HepG2 (cell line): ENCODE results near the gene COMP. TPM values are rescaled to one million over a fixed set of nuclear protein-coding genes. Genes with fewer than 3 reads are reported as not detected.
A peak's percentile ranks its signal among the peaks of the same experiment; 100 is the strongest.

Source experiments
- RBM22 ChIP-seq: fragments of 200-400 bp; formaldehyde crosslinking; optimal IDR thresholded peaks from 2 replicates; pipeline ENCODE3; 2017; ENCODE audit warnings: mild to moderate bottlenecking, low read length, moderate library complexity
- SIN3A ChIP-seq: IDR thresholded peaks from 2 replicates; pipeline ENCODE4 v1.6.1; 2011; ENCODE audit warnings: low read depth, mild to moderate bottlenecking, control low read depth, low read length, borderline replicate concordance
- SP1 ChIP-seq, 2 experiments: fragments of 450-650 bp in 1 of 2; sonication (generic) in 1 of 2; formaldehyde crosslinking in 1 of 2; IDR thresholded peaks; 2 replicates each; pipeline versions ENCODE4 v1.4.0 to v1.6.1; 2016 to 2020; ENCODE audit warnings: missing genetic modification reagents in 1 of 2
- TAF1 ChIP-seq: sonication (generic); formaldehyde crosslinking; IDR thresholded peaks from 2 replicates; pipeline ENCODE4 v1.4.0; 2020; ENCODE audit warnings: missing genetic modification reagents
- ZBTB43 ChIP-seq: sonication (generic); formaldehyde crosslinking; conservative IDR thresholded peaks from 2 replicates; pipeline ENCODE4 v1.4.0; 2020; ENCODE audit warnings: missing genetic modification reagents
- ZBTB49 ChIP-seq: sonication (generic); formaldehyde crosslinking; IDR thresholded peaks from 2 replicates; pipeline ENCODE4 v1.4.0; 2020; ENCODE audit warnings: missing genetic modification reagents, borderline replicate concordance
- ZFY ChIP-seq: sonication (generic); formaldehyde crosslinking; IDR thresholded peaks from 2 replicates; pipeline ENCODE4 v1.4.0; 2020; ENCODE audit warnings: missing genetic modification reagents
- ZNF609 ChIP-seq: sonication (generic); formaldehyde crosslinking; IDR thresholded peaks from 2 replicates; pipeline ENCODE4 v1.4.0; 2020; ENCODE audit warnings: mild to moderate bottlenecking, missing genetic modification reagents, borderline replicate concordance
- ZNF670 ChIP-seq: sonication (generic); formaldehyde crosslinking; IDR thresholded peaks from 2 replicates; pipeline ENCODE4 v1.8.0; 2022; ENCODE audit warnings: mild to moderate bottlenecking, missing genetic modification reagents, borderline replicate concordance
- polyA plus RNA-seq, 8 experiments: library from polyadenylated mRNA; depleted of rRNA in 3 of 8; stranded (reverse) in 7 of 8; unstranded in 1 of 8; fragments of >200 nt; fragmentation: Illumina TruSeq in 4 of 8; extraction: Trizol in 4 of 8; gene quantifications; 2 replicates each; pipeline versions ENCODE4 v1.2.1 to v1.2.3, GENCODE V29; 2011 to 2016; ENCODE audit warnings: low read depth in 4 of 8, missing spikeins in 1 of 8, mixed read lengths in 1 of 8; ENCODE audit not compliant: insufficient read depth in 1 of 8
- total RNA-seq, 5 experiments: library from RNA; depleted of rRNA; stranded (reverse); fragments of >200 nt; fragmentation: Illumina TruSeq; extraction: Trizol; gene quantifications; 2 replicates each; pipeline ENCODE4 v1.2.3, GENCODE V29; 2016; ENCODE audit warnings: low read depth in 1 of 5
- TF ChIP-seq, protein P1 (sequence below): sonication (generic); formaldehyde crosslinking; IDR thresholded peaks from 2 replicates; pipeline ENCODE4 v1.8.1; 2023; ENCODE audit warnings: mild to moderate bottlenecking, missing genetic modification reagents, borderline replicate concordance
- TF ChIP-seq, protein P2 (sequence below): sonication (generic); formaldehyde crosslinking; IDR thresholded peaks from 2 replicates; pipeline ENCODE4 v1.8.0; 2023; ENCODE audit warnings: mild to moderate bottlenecking, missing genetic modification reagents
- TF ChIP-seq, protein P3 (sequence below): sonication (generic); formaldehyde crosslinking; IDR thresholded peaks from 2 replicates; pipeline ENCODE4 v1.4.0; 2020; ENCODE audit warnings: mild to moderate bottlenecking, missing genetic modification reagents

COMP gene
- total and polyA plus RNA-seq, 2 of the 13 experiments (the other 11 are each of a cell fraction or from before 2014, with no cell fraction given): 0.04 to 0.13 TPM

DNA sequence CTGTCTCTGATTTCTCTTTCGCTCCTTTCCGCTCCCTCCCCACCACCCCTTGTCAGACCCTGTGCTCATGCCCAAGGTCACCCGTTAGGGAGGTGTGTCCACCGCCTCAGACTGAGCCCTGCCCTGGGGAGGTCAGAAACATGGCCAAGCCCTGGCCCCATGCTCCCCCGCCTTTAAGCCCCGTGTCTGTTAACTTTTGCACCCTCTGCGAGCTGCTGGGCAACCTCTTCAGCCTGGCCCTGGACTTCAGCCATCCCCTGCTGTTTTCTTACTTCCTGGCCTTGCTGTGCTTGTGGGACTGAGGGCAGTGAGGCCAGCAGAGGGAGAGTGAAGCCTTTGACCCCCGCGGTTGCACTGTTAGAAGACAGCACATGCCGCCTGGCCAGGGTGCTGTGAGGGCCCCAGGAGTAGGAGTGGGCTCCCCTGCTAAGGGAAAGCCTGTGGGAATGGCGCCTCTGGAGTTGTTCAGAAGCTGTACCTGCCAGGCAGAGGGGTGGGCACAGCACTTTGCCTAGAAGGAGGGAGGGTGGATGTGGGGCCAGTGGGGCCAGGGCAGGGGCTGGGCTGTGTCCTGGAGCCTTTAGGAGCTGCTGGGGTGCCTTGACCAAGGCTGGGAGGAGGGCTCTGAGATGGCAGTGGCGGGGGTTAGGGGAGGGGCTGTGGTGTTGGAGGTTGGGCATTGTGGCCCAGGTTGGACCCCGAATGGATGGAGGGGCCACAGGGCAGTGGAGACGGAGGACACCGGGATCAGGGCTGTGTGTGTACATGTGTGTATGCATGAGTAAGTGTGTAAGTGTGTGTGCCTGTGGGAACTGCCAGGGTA lies 48.6 kb upstream of the COMP start (continued):
- TF ChIP-seq SP1 (IDR thresholded peaks at IDR 0.05) (no peak), SP1 (CRISPR knock-in tag; IDR thresholded peaks at IDR 0.05) (no peak), ZNF609 (peak; percentile 94), ZBTB43 (0 out of 2 replicates have a peak, but pooled peaks have one; percentile 42), TAF1 (CRISPR knock-in tag) (peak; percentile 49; the same call in 1 of the 2 replicates), ZFY (CRISPR knock-in tag) (peak; percentile 77), SIN3A (peak; percentile 63), RBM22 (no peak), ZBTB49 (CRISPR knock-in tag) (no peak), ZNF670 (CRISPR knock-in tag) (peak; percentile 97)
- TF ChIP-seq, protein P1, sequence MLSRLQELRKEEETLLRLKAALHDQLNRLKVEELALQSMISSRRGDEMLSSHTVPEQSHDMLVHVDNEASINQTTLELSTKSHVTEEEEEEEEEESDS: no peak
- TF ChIP-seq, protein P2, sequence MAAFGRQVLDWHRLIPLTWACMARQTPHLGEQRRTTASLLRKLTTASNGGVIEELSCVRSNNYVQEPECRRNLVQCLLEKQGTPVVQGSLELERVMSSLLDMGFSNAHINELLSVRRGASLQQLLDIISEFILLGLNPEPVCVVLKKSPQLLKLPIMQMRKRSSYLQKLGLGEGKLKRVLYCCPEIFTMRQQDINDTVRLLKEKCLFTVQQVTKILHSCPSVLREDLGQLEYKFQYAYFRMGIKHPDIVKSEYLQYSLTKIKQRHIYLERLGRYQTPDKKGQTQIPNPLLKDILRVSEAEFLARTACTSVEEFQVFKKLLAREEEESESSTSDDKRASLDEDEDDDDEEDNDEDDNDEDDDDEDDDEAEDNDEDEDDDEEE: peak; percentile 74; the same call in 1 of the 2 replicates
- TF ChIP-seq, protein P3, sequence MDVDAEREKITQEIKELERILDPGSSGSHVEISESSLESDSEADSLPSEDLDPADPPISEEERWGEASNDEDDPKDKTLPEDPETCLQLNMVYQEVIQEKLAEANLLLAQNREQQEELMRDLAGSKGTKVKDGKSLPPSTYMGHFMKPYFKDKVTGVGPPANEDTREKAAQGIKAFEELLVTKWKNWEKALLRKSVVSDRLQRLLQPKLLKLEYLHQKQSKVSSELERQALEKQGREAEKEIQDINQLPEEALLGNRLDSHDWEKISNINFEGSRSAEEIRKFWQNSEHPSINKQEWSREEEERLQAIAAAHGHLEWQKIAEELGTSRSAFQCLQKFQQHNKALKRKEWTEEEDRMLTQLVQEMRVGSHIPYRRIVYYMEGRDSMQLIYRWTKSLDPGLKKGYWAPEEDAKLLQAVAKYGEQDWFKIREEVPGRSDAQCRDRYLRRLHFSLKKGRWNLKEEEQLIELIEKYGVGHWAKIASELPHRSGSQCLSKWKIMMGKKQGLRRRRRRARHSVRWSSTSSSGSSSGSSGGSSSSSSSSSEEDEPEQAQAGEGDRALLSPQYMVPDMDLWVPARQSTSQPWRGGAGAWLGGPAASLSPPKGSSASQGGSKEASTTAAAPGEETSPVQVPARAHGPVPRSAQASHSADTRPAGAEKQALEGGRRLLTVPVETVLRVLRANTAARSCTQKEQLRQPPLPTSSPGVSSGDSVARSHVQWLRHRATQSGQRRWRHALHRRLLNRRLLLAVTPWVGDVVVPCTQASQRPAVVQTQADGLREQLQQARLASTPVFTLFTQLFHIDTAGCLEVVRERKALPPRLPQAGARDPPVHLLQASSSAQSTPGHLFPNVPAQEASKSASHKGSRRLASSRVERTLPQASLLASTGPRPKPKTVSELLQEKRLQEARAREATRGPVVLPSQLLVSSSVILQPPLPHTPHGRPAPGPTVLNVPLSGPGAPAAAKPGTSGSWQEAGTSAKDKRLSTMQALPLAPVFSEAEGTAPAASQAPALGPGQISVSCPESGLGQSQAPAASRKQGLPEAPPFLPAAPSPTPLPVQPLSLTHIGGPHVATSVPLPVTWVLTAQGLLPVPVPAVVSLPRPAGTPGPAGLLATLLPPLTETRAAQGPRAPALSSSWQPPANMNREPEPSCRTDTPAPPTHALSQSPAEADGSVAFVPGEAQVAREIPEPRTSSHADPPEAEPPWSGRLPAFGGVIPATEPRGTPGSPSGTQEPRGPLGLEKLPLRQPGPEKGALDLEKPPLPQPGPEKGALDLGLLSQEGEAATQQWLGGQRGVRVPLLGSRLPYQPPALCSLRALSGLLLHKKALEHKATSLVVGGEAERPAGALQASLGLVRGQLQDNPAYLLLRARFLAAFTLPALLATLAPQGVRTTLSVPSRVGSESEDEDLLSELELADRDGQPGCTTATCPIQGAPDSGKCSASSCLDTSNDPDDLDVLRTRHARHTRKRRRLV (CRISPR knock-in tag): no peak
